Measurements from ENCODE around the gene CREBZF.

DNA sequence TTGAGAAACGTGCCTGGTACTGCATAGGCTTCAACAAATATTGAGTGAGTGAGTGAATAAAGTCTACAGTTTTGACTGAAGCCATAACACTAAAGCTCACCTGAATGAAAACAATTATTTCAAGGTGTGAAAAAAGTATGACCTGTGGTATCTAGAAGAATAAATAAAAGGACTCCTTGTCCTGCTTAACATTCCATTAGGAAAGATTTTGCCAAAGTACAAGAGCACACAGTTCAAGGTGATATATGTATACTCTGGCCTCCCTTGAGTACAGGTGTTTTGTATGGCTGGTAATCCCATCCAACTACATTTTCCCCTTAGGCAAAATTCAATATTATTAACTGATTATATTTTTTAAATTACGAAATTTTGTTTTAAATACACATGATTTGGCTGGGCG is 1.8 kb upstream of the CREBZF start:
- TF ChIP-seq, protein P1, sequence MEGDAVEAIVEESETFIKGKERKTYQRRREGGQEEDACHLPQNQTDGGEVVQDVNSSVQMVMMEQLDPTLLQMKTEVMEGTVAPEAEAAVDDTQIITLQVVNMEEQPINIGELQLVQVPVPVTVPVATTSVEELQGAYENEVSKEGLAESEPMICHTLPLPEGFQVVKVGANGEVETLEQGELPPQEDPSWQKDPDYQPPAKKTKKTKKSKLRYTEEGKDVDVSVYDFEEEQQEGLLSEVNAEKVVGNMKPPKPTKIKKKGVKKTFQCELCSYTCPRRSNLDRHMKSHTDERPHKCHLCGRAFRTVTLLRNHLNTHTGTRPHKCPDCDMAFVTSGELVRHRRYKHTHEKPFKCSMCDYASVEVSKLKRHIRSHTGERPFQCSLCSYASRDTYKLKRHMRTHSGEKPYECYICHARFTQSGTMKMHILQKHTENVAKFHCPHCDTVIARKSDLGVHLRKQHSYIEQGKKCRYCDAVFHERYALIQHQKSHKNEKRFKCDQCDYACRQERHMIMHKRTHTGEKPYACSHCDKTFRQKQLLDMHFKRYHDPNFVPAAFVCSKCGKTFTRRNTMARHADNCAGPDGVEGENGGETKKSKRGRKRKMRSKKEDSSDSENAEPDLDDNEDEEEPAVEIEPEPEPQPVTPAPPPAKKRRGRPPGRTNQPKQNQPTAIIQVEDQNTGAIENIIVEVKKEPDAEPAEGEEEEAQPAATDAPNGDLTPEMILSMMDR (optimal IDR thresholded peaks at IDR 0.05 in 1 of 3, IDR thresholded peaks at IDR 0.05 in 1 of 3, conservative IDR thresholded peaks at IDR 0.05 in 1 of 3; ENCODE audit: extremely low read depth in 1 of 3, insufficient read depth in 2 of 3, low read length in 3 of 3) = no peak
- TF ChIP-seq EZH2 (IDR thresholded peaks at IDR 0.05; ENCODE audit: low read length) = no peak
